ENCODE results near the gene SUGP2. TPM values are rescaled to one million over a fixed set of nuclear protein-coding genes. Genes with fewer than 3 reads are reported as not detected.

SUGP2 gene
- 63.8 to 87.4 TPM (median 66.4 TPM) in 3 replicates for total RNA-seq
- long read RNA-seq, full-length matches to known transcripts = 31 of 70 reads
- long read RNA-seq, partial matches to known transcripts = 15 of 70 reads
- long read RNA-seq, other reads (novel, unspliced or antisense) = 24 of 70 reads

DNA sequence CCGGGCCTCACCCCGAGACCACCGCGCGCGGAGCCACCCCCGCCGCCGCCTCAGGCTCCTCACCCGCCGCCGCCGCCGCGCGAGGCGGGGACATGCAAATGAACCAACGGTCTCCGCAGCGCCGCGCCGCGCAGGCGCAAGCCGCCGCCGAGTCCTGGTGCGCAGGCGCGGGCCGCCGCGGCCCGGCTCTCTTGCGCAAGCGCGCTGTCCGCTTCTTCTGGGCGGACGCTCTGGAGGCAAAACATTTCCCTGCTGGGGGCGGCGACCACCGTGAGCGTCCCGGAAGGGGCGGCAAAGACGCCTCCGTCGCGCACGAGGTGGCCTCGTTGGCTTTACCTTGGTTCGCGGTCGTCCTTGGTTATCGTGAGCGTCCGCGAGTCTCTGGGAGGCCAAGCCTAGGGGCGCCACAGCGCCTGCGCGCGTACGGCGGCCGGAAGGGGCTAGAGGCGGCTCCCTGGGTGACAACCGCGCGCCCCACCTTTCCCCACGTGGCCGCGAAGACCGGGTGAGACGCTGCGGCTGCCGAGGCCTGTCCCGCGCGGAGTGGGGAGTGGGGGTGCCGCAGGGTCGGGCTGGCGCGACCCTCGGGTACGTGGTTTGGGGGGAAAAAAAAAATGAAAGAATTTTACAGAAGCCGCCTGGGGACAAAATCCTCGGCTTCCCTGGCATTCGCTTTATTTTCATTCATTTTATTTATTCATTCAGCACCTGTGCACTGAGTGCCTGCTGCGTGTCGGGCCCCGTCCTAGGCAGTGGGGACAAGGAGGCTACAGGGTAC lies at the start of gene SUGP2, which contains the start of gene ARMC6:
Gene SUGP2 (minus strand): TSS at position 92 of the 778 bp plus-strand sequence. CDS start 2,446 bp downstream, outside the sequence.
Gene ARMC6 (plus strand): TSS at position 178 of the 778 bp plus-strand sequence. CDS start 607 bp downstream, outside the sequence.
- Mint-ChIP-seq H3K27me3 (ENCODE audit: low read depth) (no peaks in the 10 kb centered on the region), H3K36me3 (ENCODE audit: low read depth) (peaks cover 1% of the 10 kb centered on the region)
- TF ChIP-seq, protein P1, sequence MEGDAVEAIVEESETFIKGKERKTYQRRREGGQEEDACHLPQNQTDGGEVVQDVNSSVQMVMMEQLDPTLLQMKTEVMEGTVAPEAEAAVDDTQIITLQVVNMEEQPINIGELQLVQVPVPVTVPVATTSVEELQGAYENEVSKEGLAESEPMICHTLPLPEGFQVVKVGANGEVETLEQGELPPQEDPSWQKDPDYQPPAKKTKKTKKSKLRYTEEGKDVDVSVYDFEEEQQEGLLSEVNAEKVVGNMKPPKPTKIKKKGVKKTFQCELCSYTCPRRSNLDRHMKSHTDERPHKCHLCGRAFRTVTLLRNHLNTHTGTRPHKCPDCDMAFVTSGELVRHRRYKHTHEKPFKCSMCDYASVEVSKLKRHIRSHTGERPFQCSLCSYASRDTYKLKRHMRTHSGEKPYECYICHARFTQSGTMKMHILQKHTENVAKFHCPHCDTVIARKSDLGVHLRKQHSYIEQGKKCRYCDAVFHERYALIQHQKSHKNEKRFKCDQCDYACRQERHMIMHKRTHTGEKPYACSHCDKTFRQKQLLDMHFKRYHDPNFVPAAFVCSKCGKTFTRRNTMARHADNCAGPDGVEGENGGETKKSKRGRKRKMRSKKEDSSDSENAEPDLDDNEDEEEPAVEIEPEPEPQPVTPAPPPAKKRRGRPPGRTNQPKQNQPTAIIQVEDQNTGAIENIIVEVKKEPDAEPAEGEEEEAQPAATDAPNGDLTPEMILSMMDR (IDR thresholded peaks at IDR 0.05) = peak; percentile 8

GRCh38 chr19:19081642-19082151 lies 48.4 kb upstream of the SUGP2 start:
- Mint-ChIP-seq H3K4me1 (ENCODE audit: low read depth) (no peaks in the 10 kb centered on the region), H3K4me3 (ENCODE audit: unreplicated experiment) (no peak overlapping the region), H3K36me3 (ENCODE audit: low read depth) (peaks cover 3% of the 10 kb centered on the region), H3K27me3 (ENCODE audit: low read depth) (no peaks in the 10 kb centered on the region), H3K9me3 (ENCODE audit: low read depth) (no peaks in the 10 kb centered on the region), H3K27ac (ENCODE audit: unreplicated experiment) (no peak overlapping the region)
- DNase-seq (ENCODE audit: low spot score) = no peak
- TF ChIP-seq, protein P1 (IDR thresholded peaks at IDR 0.05) = no peak

More for the DNA sequence above, at the start of gene SUGP2, which contains the start of gene ARMC6:
- H3K4me3 Mint-ChIP-seq (ENCODE audit: unreplicated experiment) = peak within 1 kb of the TSS; percentile 95
- no peaks in the 10 kb centered on the region for H3K9me3 Mint-ChIP-seq (ENCODE audit: low read depth)
- peak; percentile 92 for DNase-seq (ENCODE audit: low spot score)
- peaks cover 27% of the 10 kb centered on the region for H3K4me1 Mint-ChIP-seq (ENCODE audit: low read depth)
- H3K27ac Mint-ChIP-seq (ENCODE audit: unreplicated experiment) = peak within 1 kb of the TSS; percentile 96

- no peaks in the 10 kb centered on the region for H3K27me3 Mint-ChIP-seq (ENCODE audit: low read depth)
- no peak overlapping the region for H3K27ac Mint-ChIP-seq (ENCODE audit: unreplicated experiment)
- TF ChIP-seq, protein P1 (IDR thresholded peaks at IDR 0.05) = no peak
- H3K4me3 Mint-ChIP-seq (ENCODE audit: unreplicated experiment) = no peak overlapping the region
- H3K36me3 Mint-ChIP-seq (ENCODE audit: low read depth) = peaks cover 7% of the 10 kb centered on the region
- H3K4me1 Mint-ChIP-seq (ENCODE audit: low read depth) = no peaks in the 10 kb centered on the region
- DNase-seq (ENCODE audit: low spot score) = no peak
- no peaks in the 10 kb centered on the region for H3K9me3 Mint-ChIP-seq (ENCODE audit: low read depth)
These were observed 46.3 kb upstream of the SUGP2 start for GRCh38 chr19:19079571-19079970.

DNA sequence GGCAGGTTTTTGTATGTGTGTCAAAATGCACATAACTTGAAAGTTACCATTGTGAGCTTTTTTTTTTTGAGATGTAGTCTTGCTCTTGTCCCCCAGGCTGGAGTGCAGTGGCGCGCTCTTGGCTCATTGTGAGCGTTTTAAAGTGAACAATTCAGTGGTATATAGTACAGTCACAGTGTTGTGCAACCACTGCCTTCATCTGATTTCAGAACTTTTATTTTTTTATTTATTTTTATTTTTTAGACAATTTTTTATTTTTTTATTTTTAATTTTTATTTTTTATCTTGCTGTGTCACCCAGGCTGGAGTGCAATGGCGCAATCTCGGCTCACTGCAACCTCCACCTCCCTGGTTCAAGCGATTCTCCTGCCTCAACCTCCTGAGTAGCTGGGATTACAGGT lies 45.5 kb upstream of the SUGP2 start:
- H3K4me1 Mint-ChIP-seq (ENCODE audit: low read depth) = no peaks in the 10 kb centered on the region

GRCh38 chr19:19077103-19077502 lies 43.8 kb upstream of the SUGP2 start:
- no peak overlapping the region for H3K27ac Mint-ChIP-seq (ENCODE audit: unreplicated experiment)
- peaks cover 8% of the 10 kb centered on the region for H3K36me3 Mint-ChIP-seq (ENCODE audit: low read depth)
- no peaks in the 10 kb centered on the region for H3K27me3 Mint-ChIP-seq (ENCODE audit: low read depth)
- TF ChIP-seq, protein P1 (IDR thresholded peaks at IDR 0.05) = no peak
- H3K4me3 Mint-ChIP-seq (ENCODE audit: unreplicated experiment) = no peak overlapping the region
- no peaks in the 10 kb centered on the region for H3K9me3 Mint-ChIP-seq (ENCODE audit: low read depth)
- DNase-seq (ENCODE audit: low spot score) = no peak
- no peaks in the 10 kb centered on the region for H3K4me1 Mint-ChIP-seq (ENCODE audit: low read depth)

More for the DNA sequence above, 45.5 kb upstream of the SUGP2 start:
- H3K36me3 Mint-ChIP-seq (ENCODE audit: low read depth) = peaks cover 7% of the 10 kb centered on the region
- DNase-seq (ENCODE audit: low spot score) = no peak
- TF ChIP-seq, protein P1 (IDR thresholded peaks at IDR 0.05) = no peak
- no peaks in the 10 kb centered on the region for H3K27me3 Mint-ChIP-seq (ENCODE audit: low read depth)
- no peak overlapping the region for H3K4me3 Mint-ChIP-seq (ENCODE audit: unreplicated experiment)
- H3K27ac Mint-ChIP-seq (ENCODE audit: unreplicated experiment) = no peak overlapping the region
- H3K9me3 Mint-ChIP-seq (ENCODE audit: low read depth) = no peaks in the 10 kb centered on the region
